ENCODE measurements around the gene SHCBP1L.
"Not testable (repeated sequence)": the region's sequence is repeated elsewhere in the genome, so short reads cannot be mapped to it uniquely, and the experiment has no call there.

Gene SHCBP1L

DNA sequence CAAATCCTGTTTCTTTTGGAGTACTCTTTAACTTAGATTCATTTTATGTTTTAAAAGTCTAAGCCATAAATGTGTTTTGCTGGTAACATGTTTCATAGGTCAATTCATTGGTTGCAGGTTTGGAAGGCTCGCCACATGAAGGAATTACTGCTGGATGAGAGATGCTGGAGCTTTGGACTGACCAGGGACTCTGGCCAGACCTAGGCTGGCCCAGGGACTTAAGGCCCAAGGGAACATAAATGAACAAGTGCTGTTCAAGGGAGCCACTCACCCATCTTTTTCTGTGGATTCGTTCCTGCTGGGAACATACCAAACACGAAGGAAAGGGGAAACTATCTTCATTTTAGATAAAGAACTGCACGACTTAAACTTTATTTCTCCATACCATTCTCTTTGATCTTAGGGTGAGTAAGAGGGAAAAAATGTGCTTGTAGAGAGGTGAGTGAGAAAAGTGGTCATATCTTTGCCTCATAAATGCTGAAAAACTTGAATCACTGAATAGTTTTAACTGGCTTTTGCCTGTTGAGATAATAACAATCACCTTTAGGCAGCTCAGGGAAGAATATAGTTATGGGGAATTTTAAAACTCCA, 15.3 kb upstream of the SHCBP1L start:
- DNase-seq = no peak
- intact Hi-C loops (cut with DNase I) = no loop called here

GRCh38 chr1:182965861-182966260, 12.9 kb upstream of the SHCBP1L start:
- no peak for DNase-seq
- intact Hi-C loops (cut with DNase I) = no loop called here

DNA sequence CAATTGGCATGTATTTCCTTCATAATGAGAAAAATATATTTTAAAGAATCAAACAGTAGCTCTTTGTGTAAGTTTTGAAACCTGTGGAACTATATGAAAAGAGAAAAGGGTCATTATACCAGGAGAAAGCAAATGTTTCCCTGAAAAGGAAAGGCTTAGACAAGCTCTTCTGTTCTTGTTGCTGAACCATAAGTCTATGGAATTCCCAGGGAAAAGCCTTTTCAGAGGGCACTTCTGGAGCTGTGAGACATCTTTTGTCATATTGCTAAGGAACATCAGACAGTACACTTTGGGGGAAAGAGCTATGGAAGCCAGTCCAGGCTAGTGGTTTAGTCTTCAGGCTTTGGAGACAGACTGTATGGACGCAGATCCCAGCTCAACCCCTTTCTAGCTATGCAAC, 12.1 kb upstream of the SHCBP1L start:
- intact Hi-C loops (cut with DNase I) = no loop called here
- DNase-seq = no peak

GRCh38 chr1:182962554-182963115, 9.7 kb upstream of the SHCBP1L start:
- intact Hi-C loops (cut with DNase I) = loop anchor here (5.0 kb wide), 1 partner anchor 275 kb away; no protein-coding TSS in a partner anchor
- peak in 8 of 10 donors; percentile 19 to 95 (median 58) for DNase-seq

- no peak for DNase-seq
- intact Hi-C loops (cut with DNase I) = loop anchor here (5.0 kb wide), 1 partner anchor 277 kb away; no protein-coding TSS in a partner anchor
These were observed 7.1 kb upstream of the SHCBP1L start for GRCh38 chr1:182960046-182960445.

- intact Hi-C loops (cut with DNase I) = no loop called here
- no peak for DNase-seq
These were observed 5.0 kb upstream of the SHCBP1L start for GRCh38 chr1:182957902-182958395.

GRCh38 chr1:182956708-182957365, 3.9 kb upstream of the SHCBP1L start:
- intact Hi-C loops (cut with DNase I) = no loop called here
- no peak for DNase-seq

DNA sequence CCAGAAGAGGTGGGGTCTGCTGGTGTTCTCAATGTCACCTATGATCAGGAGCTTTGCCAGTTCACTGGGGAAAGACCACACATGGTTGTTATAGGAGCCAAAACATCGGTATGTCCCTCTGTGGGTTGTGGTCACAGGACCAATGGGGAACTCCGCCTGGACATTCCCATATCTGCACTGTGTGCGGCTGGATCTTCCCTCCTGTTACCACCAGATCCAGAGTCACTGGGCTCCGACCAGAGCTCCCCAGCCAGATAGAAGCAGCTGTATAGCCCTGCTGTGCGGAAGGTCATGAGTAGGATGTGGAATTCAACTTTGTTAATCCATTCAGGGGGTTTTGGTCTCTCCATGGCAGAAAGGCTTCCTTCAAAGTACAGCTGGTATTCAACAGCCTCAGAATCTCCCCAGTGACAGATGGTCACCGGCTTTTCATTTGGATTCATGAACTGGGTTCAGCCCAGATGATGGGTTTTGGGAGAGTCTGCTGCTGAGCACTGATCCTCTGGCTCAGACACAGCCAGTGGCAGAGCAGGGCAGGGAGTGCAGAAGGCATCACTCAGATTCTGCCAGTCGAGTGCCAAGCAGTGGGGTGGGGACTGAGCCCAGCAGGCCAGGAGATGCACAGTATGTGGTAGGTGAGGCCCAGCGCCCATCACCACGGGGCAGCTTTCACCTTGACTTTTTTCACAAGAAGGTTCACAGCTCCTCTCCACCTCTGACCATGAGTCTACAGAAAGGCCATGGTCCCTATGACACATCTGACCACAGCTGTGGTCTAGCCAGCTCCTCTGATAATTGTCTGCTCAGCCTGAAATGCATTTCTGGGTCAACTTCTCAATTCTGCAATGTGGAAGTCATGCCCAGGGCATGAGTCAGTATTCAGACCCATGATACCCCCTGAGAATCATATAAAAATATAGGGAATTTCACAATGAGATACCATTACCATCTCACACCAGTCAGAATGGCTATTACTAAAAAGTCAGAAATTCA, 2.9 kb upstream of the SHCBP1L start:
- DNase-seq = no peak
- intact Hi-C loops (cut with DNase I) = no loop called here

DNA sequence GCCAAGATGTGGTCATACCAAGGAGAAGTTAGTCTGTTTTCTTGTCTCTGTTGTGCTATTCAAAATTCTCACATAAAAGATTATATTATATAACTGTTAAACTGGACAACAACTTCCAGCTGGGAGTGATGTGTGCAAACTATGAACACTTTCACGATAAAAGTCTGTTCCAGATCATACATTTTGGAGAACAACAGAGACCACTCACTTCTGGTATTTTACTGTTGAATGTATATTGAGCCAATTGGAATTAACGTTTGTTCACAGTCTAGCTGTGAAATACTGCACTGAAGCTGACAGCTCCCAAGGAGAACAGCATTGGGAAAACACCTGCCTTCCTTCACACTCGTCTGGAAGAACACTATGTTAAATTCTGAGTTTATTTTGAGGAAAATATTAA, 860 bp upstream of the SHCBP1L start:
- DNase-seq = no peak
- intact Hi-C loops (cut with DNase I) = no loop called here

GRCh38 chr1:182943336-182943735, 9.6 kb downstream of the SHCBP1L start:
- intact Hi-C loops (cut with DNase I); DNase-seq: not testable (repeated sequence)

DNA sequence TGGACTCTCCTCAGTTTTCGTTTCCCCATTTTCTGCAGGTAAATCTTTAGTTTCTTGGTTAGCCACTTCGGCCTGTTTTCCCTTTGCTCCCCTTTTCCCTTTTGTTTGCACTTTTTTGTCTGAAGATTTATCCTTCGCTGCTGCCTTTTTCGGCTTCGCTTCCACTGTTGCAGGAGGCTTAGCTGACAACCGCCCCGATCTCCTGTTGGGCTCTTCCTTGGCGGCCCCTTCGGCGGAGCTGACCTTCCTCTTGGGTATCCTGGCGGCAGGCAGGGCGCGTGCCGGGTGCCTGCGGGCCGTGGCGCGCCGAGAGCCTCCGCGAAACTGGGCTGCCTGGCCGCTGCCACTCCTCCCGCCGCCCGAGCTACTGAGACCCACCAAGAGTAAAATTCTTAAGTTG, 10.8 kb downstream of the SHCBP1L start:
- DNase-seq = peak in 1 of 10 donors; percentile 72
- intact Hi-C loops (cut with DNase I) = not testable (repeated sequence)

DNA sequence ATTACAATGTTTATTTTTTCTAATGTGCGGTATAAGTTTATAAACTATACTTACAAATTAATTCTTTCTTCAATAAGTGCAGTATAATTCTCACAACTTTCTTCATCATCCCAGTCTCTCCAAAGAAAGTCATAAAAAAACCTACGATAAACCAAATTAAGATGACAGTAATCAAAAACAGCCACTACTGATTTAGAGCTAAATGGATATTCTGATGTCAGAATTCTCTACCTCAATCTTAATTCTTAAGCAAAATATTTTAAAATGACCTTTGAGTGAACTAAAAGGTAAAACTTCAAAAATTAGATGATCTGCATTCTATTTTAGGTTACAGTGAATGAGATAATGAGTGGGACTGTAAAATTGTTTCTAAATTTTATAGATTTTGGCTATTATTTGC, 13.6 kb downstream of the SHCBP1L start:
- intact Hi-C loops (cut with DNase I) = no loop called here

GRCh38 chr1:182935716-182936115, 17.2 kb downstream of the SHCBP1L start:
- intact Hi-C loops (cut with DNase I) = no loop called here
- no peak for DNase-seq

More for the DNA sequence above, 13.6 kb downstream of the SHCBP1L start:
- no peak for DNase-seq

- DNase-seq = no peak
- intact Hi-C loops (cut with DNase I) = no loop called here
These were observed 22.0 kb downstream of the SHCBP1L start for GRCh38 chr1:182930985-182931384.

DNA sequence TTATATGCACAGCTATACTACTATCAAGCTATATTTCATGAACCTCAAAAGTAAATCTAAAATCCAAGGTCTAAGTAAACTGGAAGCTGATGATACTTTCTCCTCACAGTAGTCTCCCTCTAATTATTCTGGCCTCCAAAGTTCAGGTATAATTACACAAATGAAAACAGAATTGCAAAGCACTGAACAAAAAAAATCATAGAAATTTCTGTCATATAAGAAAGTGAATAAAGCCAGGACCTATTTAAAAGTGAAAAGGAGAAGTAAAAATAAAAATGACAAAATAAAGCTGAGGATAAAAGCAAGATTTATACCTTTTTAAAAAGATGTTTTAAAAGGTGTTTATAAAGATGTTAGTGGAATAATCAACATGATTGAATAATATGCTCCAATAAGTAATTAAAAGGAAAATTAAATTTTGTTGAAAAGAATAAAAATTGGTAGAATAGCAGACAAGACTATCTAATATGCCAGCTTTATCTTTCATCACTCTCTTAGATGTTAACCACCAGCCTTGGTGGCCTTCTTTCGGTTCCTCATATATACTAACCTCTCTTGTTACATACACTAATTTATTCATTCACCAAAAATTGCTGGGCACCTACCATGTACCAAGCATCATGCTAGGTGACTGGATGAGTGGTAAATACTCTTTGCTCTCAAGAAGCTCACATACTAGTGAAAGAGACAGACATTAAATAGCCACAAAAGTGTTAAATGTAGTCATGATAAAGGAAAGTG, 25.1 kb downstream of the SHCBP1L start:
- DNase-seq = no peak
- intact Hi-C loops (cut with DNase I) = no loop called here

DNA sequence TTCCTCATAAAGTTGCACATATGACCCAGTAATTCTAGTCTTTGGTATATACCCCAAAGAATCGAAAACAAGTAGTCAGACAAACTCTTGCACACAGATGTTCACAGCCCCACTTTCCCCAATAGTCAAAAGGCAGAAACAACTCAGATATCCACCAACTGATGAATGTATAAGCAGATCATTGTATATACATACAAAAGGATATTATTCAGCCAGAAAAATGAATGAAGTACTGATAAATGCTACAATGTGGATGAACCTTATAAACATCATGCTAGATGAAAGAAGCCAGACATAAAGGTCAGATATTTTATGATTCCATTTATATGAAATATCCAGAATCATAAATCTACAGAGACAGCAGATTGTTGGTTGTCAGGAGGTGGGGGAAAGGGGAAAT, 27.3 kb downstream of the SHCBP1L start:
- intact Hi-C loops (cut with DNase I) = no loop called here

DNA sequence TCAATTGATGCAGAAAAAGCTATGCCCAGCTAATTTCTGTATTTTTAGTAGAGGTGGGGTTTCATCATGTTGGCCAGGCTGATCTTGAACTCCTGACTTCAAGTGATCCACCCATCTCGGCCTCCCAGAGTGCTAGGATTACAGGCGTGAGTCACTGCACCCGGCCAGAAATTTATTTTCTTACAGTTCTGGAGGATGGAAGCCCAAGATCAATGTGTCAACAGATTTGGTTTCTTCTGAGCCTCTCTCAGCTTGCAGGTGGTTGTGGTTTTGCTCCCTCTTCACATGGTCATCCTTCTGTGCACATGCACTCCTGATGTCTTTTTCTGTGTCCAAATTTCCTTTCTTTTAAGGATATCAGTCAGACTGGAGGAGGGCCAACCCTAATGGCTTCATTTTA, 35.6 kb downstream of the SHCBP1L start:
- intact Hi-C loops (cut with DNase I) = no loop called here
- no peak for DNase-seq

More for the DNA sequence above, 27.3 kb downstream of the SHCBP1L start:
- DNase-seq = no peak

DNA sequence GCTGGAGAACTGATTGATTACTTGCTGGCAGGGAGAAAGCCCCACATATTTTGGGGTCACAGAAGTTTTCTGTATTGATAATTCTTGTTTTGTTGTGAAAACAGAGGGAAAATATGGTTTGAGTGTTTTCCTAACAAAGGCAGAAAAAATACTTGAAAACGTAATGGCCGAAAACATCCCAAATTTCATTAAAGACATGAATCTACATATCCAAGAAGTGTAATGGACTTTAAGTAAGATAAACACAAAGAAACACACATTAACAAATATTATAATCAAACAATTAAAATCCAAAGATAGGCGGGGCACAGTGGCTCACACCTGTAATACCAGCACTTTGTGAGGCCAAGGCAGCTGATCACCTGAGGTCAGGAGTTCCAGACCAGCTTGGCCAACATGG, 39.6 kb downstream of the SHCBP1L start:
- intact Hi-C loops (cut with DNase I) = no loop called here

GRCh38 chr1:182910143-182910542, 42.8 kb downstream of the SHCBP1L start:
- DNase-seq = no peak
- intact Hi-C loops (cut with DNase I) = no loop called here

More for the DNA sequence above, 39.6 kb downstream of the SHCBP1L start:
- DNase-seq = no peak

DNA sequence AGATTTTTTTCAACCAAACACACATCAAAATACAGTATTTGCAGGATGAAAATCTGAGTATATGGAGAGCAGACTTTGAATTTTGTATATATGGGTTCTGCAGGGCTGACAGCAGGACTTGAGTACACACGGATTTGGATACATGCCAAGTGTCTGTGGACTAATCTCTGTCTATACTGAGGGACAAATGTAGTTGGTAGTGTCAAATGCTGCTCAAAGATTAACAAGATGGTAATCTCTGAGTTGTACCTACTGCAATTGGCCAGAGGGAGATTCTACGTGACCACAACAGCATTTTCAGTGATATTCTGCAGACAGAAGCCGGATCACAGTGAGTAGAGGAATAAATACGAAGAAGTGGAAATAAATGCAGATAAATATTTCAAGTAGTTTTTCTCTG, 43.4 kb downstream of the SHCBP1L start:
- intact Hi-C loops (cut with DNase I) = no loop called here
- no peak for DNase-seq

All from posterior cingulate gyrus (tissue), 11 donors.